ENCODE data around the gene ZNF639.

Gene ZNF639

DNA sequence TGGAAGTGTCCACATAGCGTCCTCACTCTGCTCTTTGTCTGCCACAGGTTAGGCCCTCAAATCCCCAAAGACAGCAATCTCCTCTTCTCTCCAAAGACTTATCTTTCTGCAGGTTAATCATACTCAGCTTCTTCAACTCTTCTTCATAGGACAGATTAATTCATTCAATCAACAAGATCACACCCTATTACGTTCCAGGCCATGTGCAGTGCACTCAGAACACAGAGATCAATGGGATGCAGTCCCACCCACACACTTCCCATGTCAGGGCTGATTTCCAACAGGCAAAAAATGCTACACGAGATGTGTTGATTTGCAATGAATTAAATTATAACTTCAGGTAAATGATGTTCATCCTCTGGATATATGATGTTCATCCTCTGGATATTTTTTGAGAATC, 33.5 kb upstream of the ZNF639 start:
- TF ChIP-seq CTCF (IDR thresholded peaks at IDR 0.05): no peak
- Histone ChIP-seq H3K27me3 (no peaks in the 10 kb centered on the region), H3K9me3 (no peaks in the 10 kb centered on the region), H3K27ac (no peak overlapping the region), H3K4me1 (no peaks in the 10 kb centered on the region), H3K36me3 (no peaks in the 10 kb centered on the region), H3K4me3 (no peak overlapping the region)
- intact Hi-C loops (cut with DNase I; ENCODE audit: low total_unique reads): no loop called here
- DNase-seq: no peak

- no peaks in the 10 kb centered on the region for H3K27me3 ChIP-seq
- no peaks in the 10 kb centered on the region for H3K9me3 ChIP-seq
- no peaks in the 10 kb centered on the region for H3K4me1 ChIP-seq
- no peak overlapping the region for H3K4me3 ChIP-seq
- no peak for TF ChIP-seq CTCF (IDR thresholded peaks at IDR 0.05)
- H3K27ac ChIP-seq: no peak overlapping the region
- no peaks in the 10 kb centered on the region for H3K36me3 ChIP-seq
- no peak for DNase-seq
- intact Hi-C loops (cut with DNase I; ENCODE audit: low total_unique reads): no loop called here
These were observed 30.4 kb upstream of the ZNF639 start for GRCh38 chr3:179292450-179292849.

- no peaks in the 10 kb centered on the region for H3K36me3 ChIP-seq
- intact Hi-C loops (cut with DNase I; ENCODE audit: low total_unique reads): no loop called here
These were observed 24.7 kb upstream of the ZNF639 start for GRCh38 chr3:179297971-179298725.

DNA sequence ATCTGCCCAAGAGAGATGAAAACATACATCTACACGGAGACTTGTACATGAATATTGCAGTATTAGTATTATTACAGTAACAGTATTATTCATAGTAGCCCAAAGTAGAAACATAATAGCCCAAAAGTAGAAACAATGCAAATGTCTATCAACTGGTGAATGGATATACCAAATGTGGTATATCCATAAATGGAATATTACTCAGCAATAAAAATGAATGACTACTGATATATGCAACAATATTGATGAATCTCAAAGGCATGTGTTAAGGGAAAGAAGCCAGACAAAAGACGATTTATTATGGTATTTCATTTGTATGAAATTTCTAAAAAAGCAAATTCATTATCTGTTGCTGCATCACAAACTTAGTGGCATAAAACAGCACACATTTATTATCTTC, 23.5 kb upstream of the ZNF639 start:
- intact Hi-C loops (cut with DNase I; ENCODE audit: low total_unique reads): no loop called here

More at GRCh38 chr3:179297971-179298725, 24.7 kb upstream of the ZNF639 start:
- DNase-seq: no peak
- Histone ChIP-seq H3K4me3 (no peak overlapping the region), H3K27ac (no peak overlapping the region), H3K27me3 (no peaks in the 10 kb centered on the region), H3K4me1 (no peaks in the 10 kb centered on the region), H3K9me3 (no peaks in the 10 kb centered on the region)
- TF ChIP-seq CTCF (IDR thresholded peaks at IDR 0.05): no peak

DNA sequence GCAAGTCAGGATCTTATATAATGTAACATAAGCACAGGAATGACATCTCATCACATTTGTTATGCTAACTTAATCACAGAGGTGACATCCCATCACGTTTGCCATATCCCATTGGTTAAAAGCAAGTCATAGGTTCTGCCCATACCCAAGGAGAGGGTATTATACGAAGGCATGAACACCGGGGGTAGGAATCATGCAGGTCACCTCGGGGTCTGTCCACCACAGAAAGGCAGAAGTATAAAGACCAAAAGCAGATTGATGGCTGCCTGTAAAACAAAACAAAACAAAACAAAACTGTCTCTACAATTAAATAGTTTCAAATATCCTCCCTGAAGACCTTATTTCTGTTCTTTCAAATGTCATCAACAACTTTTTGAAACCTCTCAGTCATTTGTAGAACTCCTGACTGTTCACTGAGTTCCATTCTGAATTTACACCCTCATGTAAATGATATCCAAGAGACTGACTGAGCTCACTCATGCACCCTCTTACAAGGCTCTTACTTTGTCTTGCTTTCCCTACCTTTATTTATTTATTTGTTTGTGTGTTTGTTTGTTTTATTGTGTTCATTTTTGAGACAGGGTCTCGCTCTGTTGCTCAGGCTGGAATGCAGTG, 22.7 kb upstream of the ZNF639 start:
- H3K4me1 ChIP-seq: no peaks in the 10 kb centered on the region
- TF ChIP-seq CTCF (IDR thresholded peaks at IDR 0.05): no peak

More for the DNA sequence above, 23.5 kb upstream of the ZNF639 start:
- no peaks in the 10 kb centered on the region for H3K27me3 ChIP-seq
- no peaks in the 10 kb centered on the region for H3K36me3 ChIP-seq
- no peak overlapping the region for H3K27ac ChIP-seq
- no peaks in the 10 kb centered on the region for H3K4me1 ChIP-seq
- no peak for TF ChIP-seq CTCF (IDR thresholded peaks at IDR 0.05)
- no peak for DNase-seq
- H3K9me3 ChIP-seq: no peaks in the 10 kb centered on the region
- H3K4me3 ChIP-seq: no peak overlapping the region

More for the DNA sequence above, 22.7 kb upstream of the ZNF639 start:
- DNase-seq: no peak
- no peaks in the 10 kb centered on the region for H3K36me3 ChIP-seq
- H3K27me3 ChIP-seq: no peaks in the 10 kb centered on the region
- H3K9me3 ChIP-seq: no peaks in the 10 kb centered on the region
- H3K27ac ChIP-seq: no peak overlapping the region
- H3K4me3 ChIP-seq: no peak overlapping the region
- intact Hi-C loops (cut with DNase I; ENCODE audit: low total_unique reads): loop anchor here (10.0 kb wide), 1 partner anchor 75 kb away; no protein-coding TSS in a partner anchor

Measured in tibial artery (tissue), 4 donors.